HG02970 (cell line): ENCODE data around the gene RAB35.

ENCODE experiments used
- ATAC-seq: cut with Tn5 transposase; IDR thresholded peaks from one replicate; pipeline ENCODE4 v1.9.1; 2021; ENCODE audit warnings: mild to moderate bottlenecking, moderate library complexity, moderate number of reproducible peaks; ENCODE audit not compliant: unreplicated experiment, low FRiP score

Gene RAB35

DNA sequence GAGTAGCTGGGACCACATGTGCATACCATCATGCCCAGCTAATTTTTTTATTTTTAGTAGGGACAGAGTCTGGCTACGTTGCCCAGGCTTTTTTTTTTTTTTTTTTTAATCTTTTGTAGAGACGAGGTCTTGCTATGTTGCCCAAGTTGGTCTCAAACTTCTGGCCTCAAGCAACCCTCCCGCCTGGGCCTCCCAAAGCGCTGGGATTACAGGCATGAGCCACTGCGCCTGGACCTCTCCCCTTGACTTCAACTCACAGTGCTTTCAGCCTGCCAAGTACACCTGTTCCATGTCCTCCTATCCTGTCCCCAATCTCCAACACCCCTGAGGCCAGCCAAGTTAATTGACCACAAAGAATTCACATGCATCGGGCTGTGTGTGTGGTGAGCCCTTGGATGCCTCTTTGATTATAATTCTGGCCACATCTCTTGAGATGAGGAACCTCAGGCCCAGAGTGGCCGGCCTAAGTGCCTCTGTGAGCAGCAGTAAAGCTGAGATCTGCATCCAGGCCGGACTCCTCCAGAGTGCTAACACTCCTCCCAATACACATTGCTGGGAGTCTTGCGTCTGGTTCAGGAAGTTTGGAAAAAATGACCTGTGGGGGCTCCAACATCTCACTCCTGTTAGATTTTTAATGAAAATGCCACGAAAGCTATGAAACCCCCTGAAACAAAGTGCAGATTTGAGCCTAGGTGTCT is 6.8 kb downstream of the RAB35 start:
- ATAC-seq = no peak

- no peak for ATAC-seq
Observed at GRCh38 chr12:120106151-120106550, 10.4 kb downstream of the RAB35 start.

DNA sequence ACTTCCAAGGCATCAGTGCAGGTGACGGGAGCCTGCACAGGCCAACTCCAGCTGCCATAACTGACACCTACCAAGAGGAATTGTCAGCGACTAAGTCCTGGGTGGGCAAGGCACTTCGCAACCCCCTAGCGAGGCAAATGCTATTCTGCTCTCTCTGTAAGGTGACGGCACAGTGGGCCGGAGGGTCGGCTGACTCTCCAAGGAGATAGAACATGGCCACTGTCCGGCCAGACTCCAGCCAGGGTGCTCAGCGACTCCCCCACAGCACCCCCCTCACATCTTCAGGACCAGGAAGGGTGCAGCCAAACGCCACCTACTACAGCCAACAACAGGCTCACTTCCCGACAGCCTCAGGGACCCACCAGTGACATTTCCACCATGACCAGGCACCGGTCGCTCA is 13.2 kb downstream of the RAB35 start:
- no peak for ATAC-seq

GRCh38 chr12:120103044-120103338 is 13.6 kb downstream of the RAB35 start:
- no peak for ATAC-seq

- ATAC-seq = no peak
Observed at GRCh38 chr12:120102189-120103043, 14.1 kb downstream of the RAB35 start.

DNA sequence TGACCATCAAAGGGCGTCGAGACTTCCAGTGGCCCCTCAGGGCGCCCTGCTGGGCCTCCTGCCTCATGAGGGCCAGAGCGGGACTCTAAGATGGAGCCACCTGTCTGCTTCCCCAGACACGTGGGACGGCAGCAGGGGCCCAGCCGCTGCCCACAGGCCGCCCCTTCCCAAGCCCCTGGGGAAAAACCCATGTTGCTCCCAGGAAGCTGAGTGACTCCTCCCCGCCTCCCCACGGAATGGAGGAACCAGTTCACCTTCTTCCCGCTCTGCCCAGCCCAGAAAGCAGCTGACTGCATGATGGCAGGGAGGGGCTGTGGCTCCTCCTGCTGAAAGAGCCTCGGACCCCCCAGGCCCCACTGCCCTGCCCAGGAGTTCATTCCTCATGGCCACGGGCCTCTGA is 14.9 kb downstream of the RAB35 start:
- no peak for ATAC-seq

GRCh38 chr12:120101182-120101581 is 15.4 kb downstream of the RAB35 start:
- ATAC-seq = no peak

DNA sequence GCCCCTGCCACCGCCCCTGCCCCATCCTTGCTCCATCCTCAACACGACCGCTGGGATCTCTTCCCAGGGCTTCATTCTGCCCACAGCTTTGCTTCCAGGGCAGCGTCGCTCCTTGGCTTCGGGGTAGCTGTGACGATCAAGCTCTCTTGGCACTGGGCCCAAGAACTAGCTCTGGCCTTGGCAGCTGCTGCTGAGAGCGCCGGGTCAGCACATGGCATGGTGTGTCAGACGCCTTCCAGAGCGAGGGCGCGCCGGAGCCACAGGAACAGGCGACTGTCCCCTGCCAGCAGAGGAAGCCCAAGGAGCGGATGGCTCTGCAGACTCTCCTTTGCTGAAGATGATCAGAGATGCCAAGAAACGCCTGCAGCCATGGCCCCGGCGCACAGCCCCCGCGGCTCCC is 15.9 kb downstream of the RAB35 start:
- ATAC-seq = no peak

- no peak for ATAC-seq
Observed at GRCh38 chr12:120099738-120100137, 16.8 kb downstream of the RAB35 start.

GRCh38 chr12:120098756-120099470 is 17.6 kb downstream of the RAB35 start:
- ATAC-seq = no peak

GRCh38 chr12:120096671-120097202 is 19.8 kb downstream of the RAB35 start:
- ATAC-seq = no peak

DNA sequence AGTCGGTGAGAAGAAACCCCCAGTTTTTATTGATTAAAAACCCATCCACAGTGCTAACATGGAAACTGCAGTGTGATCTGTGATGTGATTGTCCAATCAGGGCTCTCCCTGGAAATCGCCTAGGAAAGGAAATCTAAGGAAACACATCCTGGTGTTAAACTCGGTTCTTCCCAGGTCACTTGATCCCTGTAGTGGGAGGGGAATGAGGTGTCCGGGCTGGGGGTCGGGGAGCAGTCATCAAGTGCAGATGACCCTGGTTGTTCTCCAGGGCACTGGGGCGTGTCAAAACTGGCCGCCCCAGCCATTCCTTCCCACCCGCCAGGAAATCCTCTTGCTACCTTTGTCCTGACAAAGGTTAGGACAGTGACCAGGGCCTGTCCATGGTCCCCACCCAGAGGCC is 20.8 kb downstream of the RAB35 start:
- no peak for ATAC-seq

GRCh38 chr12:120095331-120095730 is 21.2 kb downstream of the RAB35 start:
- no peak for ATAC-seq

- no peak for ATAC-seq
Observed at GRCh38 chr12:120094485-120094884, 22.1 kb downstream of the RAB35 start.

- ATAC-seq = no peak
Observed at GRCh38 chr12:120093592-120094355, 22.8 kb downstream of the RAB35 start.

DNA sequence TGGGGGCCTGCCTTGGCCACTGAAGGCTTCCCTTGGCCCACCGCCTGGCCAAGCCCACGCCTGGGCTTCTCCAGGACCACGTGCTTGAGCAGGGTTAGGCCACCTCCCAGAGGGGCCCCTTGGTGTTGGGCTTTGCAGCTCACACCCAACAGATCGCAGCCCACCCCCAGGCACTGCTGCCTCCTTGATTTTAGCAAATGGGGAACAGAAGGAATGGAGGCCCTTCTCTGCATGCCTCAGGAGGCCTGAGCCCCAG is 23.3 kb downstream of the RAB35 start:
- no peak for ATAC-seq

DNA sequence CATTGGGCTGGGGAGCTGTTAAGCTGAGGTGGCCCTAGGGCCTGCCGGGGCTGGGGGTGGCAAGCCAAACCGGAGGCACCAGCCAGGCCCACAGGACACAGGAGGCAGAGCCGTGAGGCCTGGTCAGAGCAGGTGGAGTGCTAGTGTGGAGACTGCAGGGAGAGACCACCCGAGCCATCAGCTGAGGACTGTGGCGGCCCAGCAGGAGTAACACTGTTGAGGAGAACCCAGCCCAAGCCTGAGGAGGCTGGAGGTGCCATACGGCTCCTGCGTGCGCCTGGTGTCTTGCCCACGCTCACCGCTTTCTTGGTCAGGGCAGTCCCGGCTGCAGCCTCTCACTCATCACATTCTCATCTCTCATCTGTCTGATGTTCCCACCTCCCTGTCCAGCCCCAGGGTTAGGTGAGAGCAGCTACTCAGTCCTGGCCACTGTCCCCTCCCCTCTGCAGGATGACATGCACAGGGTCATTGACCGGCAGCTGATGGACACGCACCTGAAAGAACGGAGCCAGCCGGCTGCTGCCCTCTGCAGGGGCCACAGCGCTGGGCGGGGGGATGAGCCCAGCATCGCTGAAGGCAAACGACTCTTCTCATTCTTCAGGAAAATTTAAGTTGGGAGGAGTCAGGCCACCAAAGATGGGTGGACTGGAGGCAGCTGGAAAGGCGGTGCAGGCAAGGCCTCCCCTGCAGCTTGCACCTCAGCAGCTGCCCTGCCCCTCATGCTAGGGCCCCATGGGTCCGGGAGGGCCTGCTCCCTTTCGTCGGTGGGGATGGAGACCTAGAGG is 23.8 kb downstream of the RAB35 start:
- no peak for ATAC-seq

- no peak for ATAC-seq
Observed at GRCh38 chr12:120091371-120092090, 25.0 kb downstream of the RAB35 start.

GRCh38 chr12:120090626-120091295 is 25.8 kb downstream of the RAB35 start:
- ATAC-seq = no peak
